ENCODE data around the gene IPO5.

Gene IPO5

GRCh38 chr13:97953376-97953970, at the start of gene IPO5:
Gene IPO5, plus strand, starts transcription at chr13:97953675. Its CDS starts 23,022 bp downstream, at chr13:97976697.
- DNase-seq = no peak

GRCh38 chr13:97904059-97904458, 49.4 kb upstream of the IPO5 start:
- DNase-seq = no peak

GRCh38 chr13:97905517-97905916, 48.0 kb upstream of the IPO5 start:
- no peak for DNase-seq

- DNase-seq = peak; percentile 51
Measured at GRCh38 chr13:97911311-97912138, 42.0 kb upstream of the IPO5 start.

- no peak for DNase-seq
Measured at GRCh38 chr13:97912139-97912535, 41.3 kb upstream of the IPO5 start.

- DNase-seq = no peak
Measured at GRCh38 chr13:97913206-97913605, 40.3 kb upstream of the IPO5 start.

GRCh38 chr13:97914540-97914939, 38.9 kb upstream of the IPO5 start:
- no peak for DNase-seq

GRCh38 chr13:97921176-97921816, 32.2 kb upstream of the IPO5 start:
- DNase-seq = no peak

- no peak for DNase-seq
Measured at GRCh38 chr13:97928301-97928700, 25.2 kb upstream of the IPO5 start.

- no peak for DNase-seq
Measured at GRCh38 chr13:97932036-97932435, 21.4 kb upstream of the IPO5 start.

- no peak for DNase-seq
Measured at GRCh38 chr13:97932647-97933046, 20.8 kb upstream of the IPO5 start.

GRCh38 chr13:97933776-97934175, 19.7 kb upstream of the IPO5 start:
- no peak for DNase-seq

- no peak for DNase-seq
Measured at GRCh38 chr13:97934590-97934989, 18.9 kb upstream of the IPO5 start.

- no peak for DNase-seq
Measured at GRCh38 chr13:97935071-97935470, 18.4 kb upstream of the IPO5 start.

- DNase-seq = no peak
Measured at GRCh38 chr13:97936036-97936435, 17.4 kb upstream of the IPO5 start.

GRCh38 chr13:97938706-97939475, 14.6 kb upstream of the IPO5 start:
- DNase-seq = no peak

GRCh38 chr13:97944396-97945029, 9.0 kb upstream of the IPO5 start:
- DNase-seq = peak; percentile 57

GRCh38 chr13:97945342-97945741, 8.1 kb upstream of the IPO5 start:
- peak; percentile 22 for DNase-seq

- no peak for DNase-seq
Measured at GRCh38 chr13:97945792-97946419, 7.6 kb upstream of the IPO5 start.

- peak; percentile 92 for DNase-seq
Measured at GRCh38 chr13:97946951-97947588, 6.4 kb upstream of the IPO5 start.

- DNase-seq = no peak
Measured at GRCh38 chr13:97948041-97948440, 5.4 kb upstream of the IPO5 start.

GRCh38 chr13:97949316-97949715, 4.2 kb upstream of the IPO5 start:
- peak; percentile 30 for DNase-seq
